Measurements from ENCODE around the gene RGPD3.
"Not testable (repeated sequence)": the region's sequence is repeated elsewhere in the genome, so short reads cannot be mapped to it uniquely, and the experiment has no call there.

- TF ChIP-seq POLR2A (IDR thresholded peaks at IDR 0.05; ENCODE audit: low read length); GATA1 (IDR thresholded peaks at IDR 0.05; ENCODE audit: low read depth, low read length): not testable (repeated sequence)
Measured at GRCh38 chr2:106498549-106498948, 30.3 kb upstream of the RGPD3 start.
